Epithelial cell of esophagus (primary cell): ENCODE results near the gene CHRDL2.

Experiments used
- DNase-seq: peaks from one replicate; pipeline ENCODE4 v3.0.0; 2010; ENCODE audit warnings: low read depth
- H3K4me3 ChIP-seq: 2 replicates; pipeline ENCODE4 v1.5.1; 2011; ENCODE audit warnings: mild to moderate bottlenecking, low read length, control low read depth
- TF ChIP-seq, protein P1 (sequence below): IDR thresholded peaks from 2 replicates; pipeline ENCODE4 v1.5.1; 2011; ENCODE audit warnings: low read depth, mild to moderate bottlenecking, low read length, control low read depth, inconsistent platforms; ENCODE audit not compliant: insufficient read depth; ENCODE audit errors: missing control alignments

The CHRDL2 gene

DNA sequence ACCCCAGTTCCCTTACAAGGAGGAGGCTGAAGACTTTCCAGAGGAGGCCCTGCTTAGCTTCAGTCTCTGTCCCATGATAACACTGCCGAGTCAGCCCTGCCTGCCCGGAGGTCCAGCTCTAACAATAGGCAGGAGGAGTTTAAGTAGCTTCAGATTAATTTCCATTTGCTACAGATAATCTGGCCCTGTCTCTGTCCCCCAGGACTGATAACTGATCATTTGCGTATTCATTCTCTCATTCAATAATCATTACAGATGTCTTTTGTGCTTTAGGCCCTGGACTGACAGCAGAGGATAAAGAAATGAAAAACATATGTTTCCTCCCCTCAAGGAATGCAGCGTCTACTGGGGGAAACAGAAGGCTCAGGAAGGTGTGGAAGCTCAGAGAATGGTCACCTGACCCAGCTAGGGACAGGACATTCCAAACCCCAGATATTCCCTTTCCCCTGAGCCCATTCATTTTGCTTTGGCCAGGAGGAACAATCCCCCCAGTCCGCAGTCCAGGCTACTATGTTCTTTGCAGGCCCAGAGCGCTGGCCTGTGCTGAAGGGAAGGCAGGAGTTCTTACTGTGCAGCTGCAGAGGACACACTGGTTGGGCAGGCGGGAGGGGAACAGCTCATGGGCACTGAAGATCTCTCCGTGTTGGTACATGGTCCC is 20.8 kb downstream of the CHRDL2 start:
- TF ChIP-seq, protein P1, sequence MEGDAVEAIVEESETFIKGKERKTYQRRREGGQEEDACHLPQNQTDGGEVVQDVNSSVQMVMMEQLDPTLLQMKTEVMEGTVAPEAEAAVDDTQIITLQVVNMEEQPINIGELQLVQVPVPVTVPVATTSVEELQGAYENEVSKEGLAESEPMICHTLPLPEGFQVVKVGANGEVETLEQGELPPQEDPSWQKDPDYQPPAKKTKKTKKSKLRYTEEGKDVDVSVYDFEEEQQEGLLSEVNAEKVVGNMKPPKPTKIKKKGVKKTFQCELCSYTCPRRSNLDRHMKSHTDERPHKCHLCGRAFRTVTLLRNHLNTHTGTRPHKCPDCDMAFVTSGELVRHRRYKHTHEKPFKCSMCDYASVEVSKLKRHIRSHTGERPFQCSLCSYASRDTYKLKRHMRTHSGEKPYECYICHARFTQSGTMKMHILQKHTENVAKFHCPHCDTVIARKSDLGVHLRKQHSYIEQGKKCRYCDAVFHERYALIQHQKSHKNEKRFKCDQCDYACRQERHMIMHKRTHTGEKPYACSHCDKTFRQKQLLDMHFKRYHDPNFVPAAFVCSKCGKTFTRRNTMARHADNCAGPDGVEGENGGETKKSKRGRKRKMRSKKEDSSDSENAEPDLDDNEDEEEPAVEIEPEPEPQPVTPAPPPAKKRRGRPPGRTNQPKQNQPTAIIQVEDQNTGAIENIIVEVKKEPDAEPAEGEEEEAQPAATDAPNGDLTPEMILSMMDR: no peak
- H3K4me3 ChIP-seq: no peak overlapping the region
- no peak for DNase-seq

DNA sequence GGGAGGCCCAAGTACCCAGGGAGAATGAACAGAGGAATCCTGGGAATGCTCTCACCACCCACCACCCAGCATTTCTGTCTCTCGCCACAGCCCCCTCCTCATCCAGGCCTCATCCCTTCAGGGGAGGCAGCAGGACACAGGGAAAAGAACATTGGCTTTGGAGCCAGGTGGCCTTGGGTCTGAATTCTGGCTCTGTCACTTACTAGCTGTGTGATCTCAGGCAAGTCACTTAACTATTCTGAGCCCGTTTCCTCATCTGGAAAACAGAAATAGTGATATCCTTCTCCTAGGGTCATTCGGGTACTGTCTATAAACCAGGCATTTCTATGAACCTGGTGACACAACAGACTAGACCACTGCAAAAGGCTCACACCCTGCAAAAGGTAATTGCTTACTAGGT is 22.1 kb downstream of the CHRDL2 start:
- TF ChIP-seq, protein P1: no peak
- DNase-seq: no peak
- no peak overlapping the region for H3K4me3 ChIP-seq

DNA sequence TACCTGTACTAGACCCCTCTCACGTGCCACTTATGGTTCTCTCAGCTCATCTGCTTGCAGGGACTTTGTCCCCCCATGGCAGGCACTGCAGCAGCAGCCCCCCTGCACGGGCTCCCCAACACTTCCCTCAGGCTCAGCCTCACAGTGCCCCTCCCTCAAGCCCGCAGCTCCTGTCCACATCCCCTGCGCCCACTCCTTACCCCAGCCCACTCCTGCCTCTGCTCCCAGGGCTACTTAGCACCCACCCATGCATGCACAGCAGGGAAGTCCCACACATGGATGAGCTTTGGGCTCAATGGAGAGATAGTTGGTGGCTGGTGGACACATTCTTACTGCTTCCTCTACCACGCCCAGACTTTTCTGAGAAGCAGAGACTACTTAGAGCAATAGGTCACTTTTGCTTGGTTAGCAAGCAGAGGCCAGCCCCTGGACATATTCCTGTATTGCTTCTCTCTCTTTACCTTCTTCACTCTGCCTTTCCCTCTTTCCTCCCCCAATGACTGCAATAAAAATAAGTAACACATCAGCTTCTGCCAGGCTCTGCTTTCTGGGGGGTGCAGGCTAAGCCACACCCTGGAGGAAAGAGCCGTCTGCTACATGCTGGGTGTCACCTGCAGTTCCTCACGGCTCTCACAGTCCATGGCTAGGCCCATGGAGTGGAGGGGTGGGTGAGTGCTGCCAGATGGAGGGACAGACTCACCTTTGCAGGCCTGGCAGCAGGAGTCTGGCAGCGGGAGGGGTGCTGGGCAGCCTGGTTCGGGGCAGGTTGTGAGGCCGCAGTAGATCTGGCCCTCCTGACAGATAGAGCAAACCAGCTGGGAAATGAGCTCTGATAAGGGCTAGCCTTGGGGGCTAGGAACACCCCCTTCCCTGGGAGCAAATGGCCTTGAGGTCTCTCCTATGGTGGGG is 23.4 kb downstream of the CHRDL2 start:
- TF ChIP-seq, protein P1: no peak
- no peak for DNase-seq
- no peak overlapping the region for H3K4me3 ChIP-seq

DNA sequence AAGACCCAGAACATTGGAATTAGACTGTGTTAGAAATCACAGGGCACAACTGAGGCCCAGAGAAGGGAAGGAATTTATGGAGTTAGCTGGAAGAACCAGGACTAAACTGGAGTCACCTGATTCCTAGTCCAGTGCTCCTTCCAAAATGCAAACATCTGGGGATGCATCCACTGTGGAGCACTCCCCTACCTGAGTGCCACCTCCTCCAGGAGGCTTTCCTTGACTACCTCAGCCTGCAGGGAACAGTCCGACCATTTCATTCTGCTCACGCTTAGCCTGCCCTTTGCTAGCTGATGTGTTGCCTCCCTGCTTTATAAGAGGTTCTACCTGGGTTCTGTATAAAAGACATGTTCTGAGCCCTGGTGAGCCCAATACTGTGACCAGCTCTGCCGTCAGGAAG is 24.0 kb downstream of the CHRDL2 start:
- TF ChIP-seq, protein P1: no peak
- no peak for DNase-seq
- no peak overlapping the region for H3K4me3 ChIP-seq

DNA sequence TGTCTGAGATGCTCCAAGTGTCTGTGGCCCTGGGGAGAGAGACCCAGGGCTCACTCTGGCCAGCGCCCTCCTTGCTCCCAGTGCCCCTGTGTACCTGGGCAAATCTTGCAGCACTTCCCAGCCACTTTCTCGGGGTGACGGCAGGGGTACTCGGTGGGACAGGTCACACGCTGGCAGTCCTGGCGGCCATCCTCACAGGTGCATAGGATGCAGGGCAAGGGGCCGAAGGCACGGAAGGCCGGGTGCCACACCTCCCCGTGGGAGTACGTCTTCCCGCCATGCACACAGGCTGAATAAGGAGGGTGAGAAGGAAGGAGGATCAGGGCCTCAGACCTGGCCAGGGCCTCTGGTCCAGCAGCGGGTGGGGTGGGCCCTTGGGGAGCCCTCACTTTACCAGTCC is 28.0 kb downstream of the CHRDL2 start:
- H3K4me3 ChIP-seq: no peak overlapping the region
- no peak for DNase-seq
- TF ChIP-seq, protein P1: no peak

DNA sequence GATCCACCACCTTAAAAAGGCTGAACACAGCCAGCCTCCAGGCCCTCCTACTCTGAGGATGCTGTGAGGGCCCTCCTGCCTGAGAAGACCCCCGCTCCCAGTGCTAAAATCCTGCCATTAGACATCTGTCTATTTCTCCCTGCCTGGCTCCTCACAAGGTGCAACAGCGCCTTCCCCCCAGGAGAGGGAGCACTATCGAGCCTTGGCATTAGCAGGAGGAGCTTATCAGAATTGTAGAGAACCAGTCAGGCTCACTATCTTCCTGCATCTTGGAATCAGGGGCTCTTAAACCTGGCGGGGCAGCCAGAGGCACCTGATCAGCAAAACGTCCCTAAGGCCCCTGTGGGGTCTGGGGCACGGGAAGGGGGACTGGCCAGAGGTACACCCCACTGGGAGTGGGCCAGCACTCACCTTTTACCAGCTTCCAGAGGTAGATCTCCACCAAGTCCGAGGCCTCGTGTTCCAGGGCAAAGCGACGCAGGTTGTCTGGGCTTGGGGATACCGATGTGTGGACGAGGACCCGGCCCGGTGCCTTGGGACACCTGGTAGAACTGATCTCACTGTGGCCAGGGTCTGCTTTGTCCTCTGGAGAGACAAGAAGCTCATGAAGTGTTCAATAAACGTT is 28.7 kb downstream of the CHRDL2 start:
- no peak overlapping the region for H3K4me3 ChIP-seq
- TF ChIP-seq, protein P1: peak; percentile 98
- peak; percentile 72 for DNase-seq
